Left kidney (tissue), 2 donors: ENCODE results near the gene TWIST2. TPM values are rescaled to one million over a fixed set of nuclear protein-coding genes. Genes with fewer than 3 reads are reported as not detected.

Source experiments
- DNase-seq: peaks from one replicate; pipeline ENCODE4 v3.0.0-alpha.2; 2013
- polyA plus RNA-seq: library from polyadenylated mRNA; unstranded; fragments of 120-200 nt; gene quantifications from one replicate; pipeline ENCODE4 v1.2.1, GENCODE V29; 2013; ENCODE audit not compliant: insufficient read length

The TWIST2 gene
- polyA plus RNA-seq, 1 donor = 2.4 TPM

DNA sequence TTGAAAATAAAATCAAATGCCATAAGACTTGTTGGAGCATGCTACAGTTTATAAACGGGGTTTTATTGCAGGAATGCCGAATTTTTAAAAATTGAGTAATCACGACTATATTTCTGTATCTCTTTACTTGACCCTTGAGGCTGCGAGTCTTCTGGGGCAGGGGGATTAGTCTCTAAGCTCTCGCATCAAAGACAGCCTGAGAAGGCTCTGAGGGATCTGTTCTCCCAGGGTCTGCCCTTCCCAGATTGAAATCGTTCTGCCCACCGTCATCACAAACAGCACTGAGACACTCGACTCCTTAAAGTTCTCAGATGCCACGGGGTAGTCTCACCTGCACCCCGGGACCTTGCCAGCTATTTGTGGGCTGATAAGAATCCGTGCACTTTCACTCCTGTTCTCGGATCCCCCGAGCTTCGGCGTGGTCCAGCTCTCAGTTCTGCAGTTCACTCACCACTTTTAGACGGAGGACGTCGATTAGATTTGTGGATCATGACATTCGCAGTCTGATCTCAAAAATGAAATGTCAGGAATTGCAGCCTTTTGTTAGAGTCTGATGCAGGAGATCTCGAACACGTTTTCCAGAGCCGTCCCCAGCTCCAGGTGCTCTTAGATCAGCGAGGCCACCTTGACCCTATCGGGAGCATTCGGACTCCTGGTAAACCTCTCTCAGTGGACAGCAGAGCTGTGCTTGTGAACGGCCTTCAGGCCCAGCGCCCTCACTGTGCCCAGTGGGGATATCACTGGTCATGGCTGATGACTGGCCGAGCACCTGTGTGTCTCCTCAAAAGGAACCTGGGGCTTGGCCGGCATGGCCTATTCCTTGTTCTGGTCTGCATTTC, 43.0 kb downstream of the TWIST2 start:
- no peak for DNase-seq

DNA sequence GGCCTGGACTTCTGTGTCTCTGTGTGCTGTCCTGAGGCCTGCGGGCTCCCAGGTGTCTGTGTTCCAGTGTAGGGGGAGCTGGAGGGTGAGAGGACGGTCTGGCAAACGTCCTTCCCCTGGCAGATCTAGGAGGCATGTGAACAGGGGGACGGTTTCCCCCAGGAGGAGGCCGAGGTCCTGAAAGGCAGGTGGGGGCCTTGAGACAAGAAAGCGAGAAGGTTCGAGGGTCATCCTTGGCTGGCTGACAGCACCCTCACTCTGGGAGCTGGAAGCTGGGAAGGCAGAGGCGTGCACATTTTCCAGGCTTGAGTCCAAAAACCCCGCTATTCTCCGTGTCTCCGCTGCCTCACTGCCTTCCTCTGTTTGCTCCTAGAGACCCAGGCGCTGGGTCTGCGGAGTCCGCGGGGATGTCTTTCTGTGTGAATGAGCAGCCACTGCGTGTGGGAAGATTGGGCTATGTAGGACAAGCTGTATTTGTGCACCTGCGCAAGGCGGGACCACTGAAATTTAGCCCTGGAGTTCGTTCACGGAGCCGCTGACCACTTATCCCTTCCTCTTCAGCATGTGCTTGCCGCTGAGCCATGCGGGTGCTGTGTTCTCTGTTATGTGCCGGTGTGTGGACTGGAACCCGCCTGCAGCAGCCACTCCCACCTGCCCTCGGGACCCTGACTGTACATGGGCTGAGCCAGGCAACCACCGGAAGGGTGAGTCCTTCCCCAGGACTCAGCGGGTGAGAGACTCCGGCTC, 43.7 kb downstream of the TWIST2 start:
- DNase-seq = no peak

DNA sequence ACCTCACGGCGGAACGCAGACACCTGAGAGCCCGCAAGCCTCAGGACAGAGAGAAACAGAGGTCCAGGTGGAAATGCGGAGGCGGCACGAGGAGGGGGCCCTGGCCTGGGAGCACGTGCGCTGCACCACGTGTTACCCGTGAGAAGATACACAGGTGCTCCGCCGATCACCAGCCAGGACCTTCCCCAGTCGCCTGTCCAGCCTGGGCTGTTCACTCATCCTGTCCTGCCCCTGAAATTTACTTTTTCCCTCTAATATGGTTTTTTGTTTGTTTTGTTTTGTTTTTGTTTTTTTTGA, 44.3 kb downstream of the TWIST2 start:
- no peak for DNase-seq

DNA sequence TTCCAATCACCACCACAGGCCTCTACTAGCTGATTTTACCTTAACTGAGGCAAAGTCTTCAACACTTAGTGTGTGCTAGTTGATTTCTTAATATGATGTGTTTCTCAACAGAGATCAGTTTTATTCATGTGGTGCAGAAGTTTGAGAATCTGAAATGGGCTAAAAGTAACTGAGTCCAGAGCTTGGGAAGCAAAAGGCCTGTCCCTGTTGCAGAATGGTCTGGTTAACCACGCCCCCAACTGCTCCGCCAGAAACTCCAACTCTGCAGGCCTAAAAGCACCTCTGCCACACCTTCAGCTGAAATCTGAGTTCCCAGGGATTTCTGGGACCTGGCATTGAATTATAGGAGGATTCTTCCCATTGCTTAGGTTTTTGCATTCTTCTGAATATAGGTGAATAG, 44.9 kb downstream of the TWIST2 start:
- no peak for DNase-seq

DNA sequence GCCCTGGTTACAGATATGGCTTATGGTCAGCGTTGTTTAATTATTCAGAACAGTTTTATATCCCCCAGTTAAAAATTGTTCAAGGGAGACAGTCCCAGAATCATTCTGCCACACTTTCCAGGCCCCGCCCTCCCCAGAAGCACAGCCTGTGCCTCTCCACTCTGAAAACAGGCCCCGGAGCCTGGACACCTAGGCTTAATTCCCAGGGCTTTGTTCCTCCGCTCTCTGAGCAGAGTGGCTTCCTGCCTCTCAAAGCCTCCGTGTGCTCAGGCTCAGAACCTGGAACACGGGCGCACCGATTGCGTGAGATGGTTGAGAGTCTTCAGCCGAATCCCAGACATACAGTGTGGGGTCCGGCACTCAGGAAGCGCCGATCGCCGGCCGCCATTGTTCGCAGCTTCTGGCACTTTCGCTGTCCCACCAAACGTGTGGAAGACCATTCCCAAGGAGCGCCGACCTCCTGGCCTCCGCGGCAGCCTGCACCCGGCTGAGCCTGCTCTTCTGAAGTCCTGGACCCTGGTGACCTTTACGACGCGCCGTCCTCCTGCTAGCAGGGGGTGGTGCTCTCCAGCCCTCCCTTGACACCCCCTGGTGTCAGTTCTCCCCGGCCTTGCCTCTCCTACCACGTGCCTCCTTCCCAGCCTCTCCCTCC, 45.6 kb downstream of the TWIST2 start:
- no peak for DNase-seq

DNA sequence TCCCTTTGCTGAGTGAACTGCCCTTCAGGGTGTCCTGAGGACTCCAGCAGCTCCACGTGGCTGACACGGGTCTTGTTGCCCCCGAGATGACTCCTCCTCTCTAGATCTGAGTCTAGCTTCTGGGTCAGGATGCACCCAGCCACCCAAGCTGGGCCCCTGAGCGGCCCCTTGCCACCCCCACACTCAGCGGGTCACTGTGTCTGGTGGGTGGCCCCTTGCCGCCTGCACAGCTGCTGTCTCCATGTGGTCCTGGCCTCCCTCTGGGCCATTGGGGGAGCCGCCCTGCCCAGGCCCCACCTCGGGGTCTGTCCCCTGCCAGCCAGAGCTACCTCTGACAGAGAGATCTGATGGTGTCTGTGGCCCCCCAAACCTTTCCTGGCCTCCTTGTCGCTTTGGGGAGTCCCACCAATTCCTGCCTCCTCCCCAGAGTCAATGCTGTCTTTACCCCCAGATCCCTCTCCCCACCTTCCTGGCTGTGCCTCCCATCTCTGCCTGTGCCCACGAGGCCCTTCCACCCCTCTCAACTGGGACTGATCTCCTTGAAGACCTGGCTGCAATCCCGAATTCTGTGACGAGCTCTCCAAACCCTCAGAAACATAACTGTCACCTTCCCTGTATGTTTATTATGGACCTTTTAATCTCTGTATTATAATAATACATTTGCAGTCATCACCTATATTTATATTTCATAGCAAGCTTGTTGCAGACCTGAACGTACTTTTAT, 46.5 kb downstream of the TWIST2 start:
- no peak for DNase-seq

DNA sequence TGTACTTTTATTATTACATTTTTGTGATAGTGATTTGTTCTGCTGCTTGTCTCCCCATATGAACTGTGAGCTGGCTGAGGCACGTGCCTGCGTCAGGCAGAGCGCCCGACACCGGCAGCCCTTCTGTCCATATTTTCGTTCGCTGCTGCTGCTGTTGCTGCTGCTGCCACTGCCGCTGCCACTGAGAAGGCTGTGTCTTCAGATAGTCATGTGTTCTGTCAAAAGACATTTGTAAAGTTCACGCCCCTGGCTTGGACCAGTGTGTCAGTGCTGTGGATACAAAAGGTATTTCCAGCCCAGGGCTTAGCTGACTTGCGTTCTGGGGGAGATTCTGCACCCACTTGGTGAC, 47.0 kb downstream of the TWIST2 start:
- no peak for DNase-seq

DNA sequence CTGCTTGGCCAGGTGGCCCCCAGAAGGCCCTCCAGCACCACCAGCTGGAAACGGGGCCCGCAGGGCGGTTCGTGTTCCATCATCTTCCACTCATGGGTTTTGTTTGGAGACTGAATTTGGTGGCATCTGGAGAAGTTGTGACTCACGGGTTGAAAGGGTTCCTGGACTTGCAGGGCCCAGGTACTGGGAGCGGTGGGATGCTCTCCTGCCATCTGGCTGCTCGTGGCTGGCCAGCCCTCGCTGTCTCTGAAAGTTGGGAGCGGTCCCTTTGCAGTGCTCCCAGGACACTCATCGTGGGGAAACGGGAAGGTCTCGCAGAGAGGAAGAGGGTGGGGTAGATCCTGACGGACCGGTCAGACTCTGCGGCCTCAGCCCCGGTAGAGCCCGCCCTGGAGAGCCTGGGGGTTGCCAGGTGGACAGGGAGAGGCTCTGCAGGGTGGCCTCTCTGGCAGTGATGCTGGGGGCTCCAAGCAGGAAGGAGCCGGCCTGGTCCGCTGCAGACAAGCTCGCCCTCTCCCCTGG, 47.5 kb downstream of the TWIST2 start:
- no peak for DNase-seq

DNA sequence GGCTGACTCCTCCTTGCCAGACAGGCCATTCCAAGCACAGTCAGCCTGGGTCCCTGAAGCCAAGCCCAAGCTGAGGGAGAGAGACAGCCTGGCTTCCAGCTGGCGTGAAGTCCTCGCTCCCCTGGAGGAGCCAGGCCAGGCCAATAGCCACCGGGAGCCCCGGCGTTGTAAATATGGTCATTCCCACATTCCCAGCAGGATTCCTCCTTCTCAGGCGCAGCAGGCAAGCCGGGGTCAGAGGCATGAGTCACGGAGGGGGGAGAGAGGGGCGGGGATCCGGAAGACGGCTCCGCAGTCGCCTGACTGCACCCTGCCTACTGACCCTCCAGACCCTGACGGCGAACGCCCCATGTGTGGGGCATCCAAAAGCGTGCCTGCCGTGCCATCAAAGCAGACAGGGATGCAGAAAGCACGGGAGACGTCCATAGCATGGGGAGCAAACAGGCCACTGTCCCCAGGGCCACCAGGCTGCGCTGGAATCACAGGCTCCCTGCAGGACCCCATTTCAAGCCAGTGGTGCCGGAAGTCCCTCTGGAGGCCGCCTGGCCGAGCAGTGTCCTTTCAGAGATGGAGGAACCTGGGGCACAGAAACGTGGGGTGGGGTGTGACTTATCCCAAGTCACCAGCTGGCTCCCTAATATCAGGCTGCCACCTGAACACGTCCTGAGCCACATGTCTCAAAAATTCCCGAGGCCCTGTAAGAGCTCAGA, 48.2 kb downstream of the TWIST2 start:
- no peak for DNase-seq

DNA sequence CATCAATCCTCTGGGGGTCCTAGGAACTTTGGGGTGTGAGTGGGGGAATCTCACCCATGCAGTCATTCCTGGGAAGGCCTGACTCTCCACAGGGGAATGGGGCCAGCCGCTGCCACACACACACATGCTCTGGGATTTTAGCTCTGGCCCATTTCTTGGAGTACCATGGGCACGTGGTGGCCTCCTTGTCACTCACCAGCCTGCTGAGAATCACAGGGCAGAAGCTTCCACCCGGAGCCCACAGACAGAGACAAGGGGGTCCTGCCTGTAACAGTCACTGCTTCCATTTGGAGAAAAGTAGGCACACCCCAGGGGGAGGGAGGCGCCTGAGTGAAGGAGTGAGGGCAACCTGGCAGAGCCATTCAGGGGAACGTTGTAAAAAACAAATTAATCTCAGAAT, 48.8 kb downstream of the TWIST2 start:
- no peak for DNase-seq

DNA sequence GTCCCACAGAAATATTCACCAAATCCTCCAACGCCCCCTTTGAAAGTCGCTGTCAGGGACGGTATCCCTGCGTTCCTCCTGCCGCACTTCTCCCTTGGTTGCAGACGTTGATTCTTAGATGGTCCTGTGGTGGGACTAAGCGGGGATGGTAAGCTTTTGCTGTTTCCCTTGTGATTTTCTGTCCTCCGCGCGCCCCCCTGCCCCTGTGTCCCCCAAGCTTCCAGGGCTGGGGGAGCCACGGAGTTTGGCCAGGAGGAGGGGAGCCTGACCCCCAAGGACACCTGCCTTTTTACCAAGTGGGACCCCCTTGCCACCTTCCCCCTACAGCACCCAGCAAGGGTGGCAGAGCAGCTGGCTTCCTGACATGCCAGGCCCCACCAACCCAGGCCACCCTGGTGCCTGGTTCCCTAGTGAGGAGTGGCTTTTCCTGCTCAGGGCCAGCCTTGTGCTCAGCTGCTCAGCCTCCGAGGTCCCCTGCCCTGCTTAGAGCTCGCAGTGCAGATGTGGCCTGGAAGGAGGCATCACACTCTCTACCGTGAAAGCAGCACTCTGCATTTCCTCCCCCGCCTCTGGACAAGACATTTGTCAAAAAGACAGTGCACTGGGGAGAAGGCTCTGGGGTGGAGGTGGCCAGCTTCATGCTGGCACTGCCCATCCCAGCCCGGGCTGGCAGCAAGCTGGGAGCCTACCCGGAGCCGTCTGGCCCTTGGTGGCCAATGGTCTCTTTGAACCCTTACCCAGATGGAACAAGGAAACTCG, 49.4 kb downstream of the TWIST2 start:
- DNase-seq = no peak

DNA sequence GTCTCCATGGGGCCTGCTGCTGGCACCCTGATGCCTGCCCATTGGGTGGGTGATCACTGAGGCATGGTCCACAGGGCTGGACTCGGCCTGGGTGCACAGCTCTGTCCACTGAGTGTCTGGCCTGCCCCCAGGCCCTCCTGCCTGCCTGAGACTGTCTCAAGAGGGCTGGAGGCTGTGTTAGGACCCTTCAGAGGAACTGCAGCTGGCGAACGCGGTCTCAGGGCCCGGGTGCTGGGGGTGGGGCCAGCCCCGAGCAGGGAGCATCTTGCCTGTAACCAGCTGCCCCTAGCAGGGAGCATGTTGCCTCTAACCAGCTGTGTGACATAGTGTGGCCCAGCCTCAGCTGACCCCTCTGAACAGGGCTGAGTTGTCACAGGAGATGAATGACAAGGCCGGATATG, 50.0 kb downstream of the TWIST2 start:
- DNase-seq = no peak

DNA sequence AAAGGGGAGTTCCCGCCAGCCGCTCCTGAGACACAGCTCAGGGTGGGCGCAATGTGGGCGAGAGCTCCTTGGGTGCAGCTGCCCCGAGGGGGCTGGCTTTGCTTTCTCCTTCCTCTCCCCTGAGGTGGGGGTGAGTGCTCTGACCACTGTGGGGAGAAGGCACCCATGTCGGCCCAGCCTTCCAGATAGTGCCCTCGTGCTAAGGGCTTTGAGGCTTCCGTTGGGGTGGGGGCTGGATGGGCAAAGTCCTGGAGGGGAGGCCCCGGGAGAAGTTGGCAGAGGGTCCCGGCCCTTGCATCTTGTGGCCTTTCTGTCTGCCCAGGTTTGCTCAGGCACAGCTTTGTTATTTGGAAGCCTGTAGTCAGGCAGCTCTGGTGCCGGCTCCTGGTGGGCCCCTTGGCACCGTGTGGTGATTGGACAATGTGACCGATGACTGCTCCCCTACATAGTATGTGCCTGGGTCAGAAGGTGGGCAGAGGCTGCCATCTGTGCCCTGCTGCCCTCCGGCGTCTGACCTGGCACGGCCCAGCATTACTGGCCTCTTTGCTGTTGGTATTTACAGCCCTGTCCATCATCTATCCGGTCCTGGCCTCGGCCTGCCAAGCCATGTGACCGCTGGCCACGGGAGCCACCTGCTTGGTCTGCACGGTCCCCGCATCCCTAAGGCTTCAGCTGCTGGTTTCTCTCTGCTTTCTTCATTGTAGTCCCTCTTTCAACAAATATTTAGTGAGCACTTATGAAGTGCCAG, 50.8 kb downstream of the TWIST2 start:
- no peak for DNase-seq

DNA sequence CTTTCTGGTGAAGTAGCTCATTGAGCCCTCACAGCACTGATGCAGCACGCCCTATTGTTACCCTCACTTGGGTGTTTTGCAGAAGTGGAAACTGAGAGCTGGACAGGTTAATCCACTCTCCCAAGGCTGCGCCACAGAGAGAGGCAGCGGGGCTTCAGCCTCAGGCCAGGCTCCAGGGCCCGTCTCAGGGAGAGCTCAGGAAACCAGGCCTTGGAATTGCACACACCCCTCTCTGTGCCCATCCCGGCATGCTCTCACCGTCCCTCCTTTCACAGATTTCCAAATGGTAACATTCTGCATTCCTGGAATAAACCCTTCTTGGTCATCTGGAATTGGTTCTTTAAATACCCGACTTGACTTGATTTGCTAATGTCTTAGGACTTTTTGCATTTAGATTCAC, 51.5 kb downstream of the TWIST2 start:
- DNase-seq = no peak

DNA sequence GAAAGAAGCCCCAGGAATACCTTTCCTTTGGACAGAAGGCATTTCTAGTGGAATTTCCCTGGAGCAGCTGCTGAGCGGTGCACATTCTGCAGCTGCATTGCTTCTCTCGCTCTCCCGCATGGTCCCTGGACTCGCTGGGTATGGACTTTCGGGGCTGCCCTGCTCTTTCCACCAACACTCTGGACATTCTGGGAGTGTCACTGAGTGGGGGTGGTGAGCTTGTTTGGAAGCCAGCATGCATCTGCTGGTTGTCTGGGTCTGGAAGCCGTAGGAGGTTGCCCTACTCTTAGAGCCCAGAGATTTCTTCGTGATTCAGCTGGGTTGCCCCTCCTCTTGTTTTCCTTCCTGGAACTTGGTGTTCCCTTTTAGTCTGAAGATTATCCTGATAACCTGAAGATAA, 52.6 kb downstream of the TWIST2 start:
- DNase-seq = no peak

DNA sequence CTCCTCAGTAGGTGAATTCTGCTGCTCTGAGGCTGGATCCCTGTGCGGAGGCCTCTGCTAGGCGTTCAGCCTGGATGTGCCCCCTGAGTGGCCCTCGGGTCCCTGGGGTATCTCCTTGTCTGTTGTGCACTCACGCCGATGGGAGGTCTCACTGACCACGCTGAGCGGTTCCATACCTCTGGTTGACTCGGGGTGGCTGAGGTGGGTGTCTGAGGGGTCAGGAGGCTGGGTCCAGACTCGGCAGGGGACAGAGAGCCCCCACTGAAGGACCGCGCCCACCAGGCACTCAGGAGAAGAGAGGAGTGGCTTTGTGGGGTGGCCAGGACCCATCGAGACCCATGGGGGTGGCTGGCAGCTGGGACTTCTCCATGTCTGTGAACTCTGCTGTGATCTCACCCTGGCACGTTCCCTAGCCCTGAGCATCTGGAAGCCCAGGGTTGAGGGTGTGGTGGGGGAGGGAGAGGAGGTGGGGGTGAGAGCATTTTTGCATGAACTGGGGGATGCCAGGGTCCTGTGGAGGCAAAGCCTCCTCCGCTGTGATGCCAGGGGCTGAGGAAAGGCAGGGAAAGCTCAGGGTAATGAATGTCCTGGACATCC, 53.7 kb downstream of the TWIST2 start:
- no peak for DNase-seq

DNA sequence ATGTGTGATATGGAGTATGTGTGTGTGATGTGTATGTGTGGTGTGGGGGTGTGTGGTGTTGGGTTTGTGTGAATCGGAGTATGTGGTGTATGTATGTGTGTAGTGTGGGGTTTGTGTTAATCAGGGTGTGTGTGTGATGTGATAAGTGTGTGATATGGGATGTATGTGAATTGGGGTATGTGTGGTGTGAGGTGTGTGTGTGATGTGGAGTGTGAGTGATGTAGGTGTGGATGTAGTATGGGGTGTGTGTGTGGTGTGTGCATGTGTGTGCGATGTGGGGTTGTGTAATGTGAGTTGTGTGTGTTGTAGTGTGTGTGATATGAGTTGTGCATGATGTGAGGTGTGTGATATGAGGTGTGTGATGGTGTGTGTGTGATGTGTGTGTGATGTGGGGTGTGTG, 54.4 kb downstream of the TWIST2 start:
- DNase-seq = no peak

DNA sequence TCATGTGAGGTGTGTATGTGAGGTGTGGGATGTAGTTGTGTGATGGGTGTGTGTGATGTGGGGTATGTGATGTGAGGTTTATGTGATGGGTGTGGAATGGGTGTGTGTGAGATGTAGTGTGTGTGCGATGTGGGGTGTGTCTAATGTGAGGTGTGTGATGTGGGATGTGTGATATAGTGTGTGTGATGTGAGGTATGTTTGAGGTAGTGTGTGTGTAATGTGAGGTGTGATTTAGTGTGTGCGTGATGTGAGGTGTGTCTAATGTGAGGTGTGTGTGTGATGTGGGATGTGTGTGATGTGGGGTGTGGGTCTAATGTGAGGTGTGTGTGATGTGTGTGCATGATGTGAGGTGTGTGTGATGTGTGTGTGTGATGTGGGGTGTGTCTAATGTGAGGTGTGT, 55.3 kb downstream of the TWIST2 start:
- no peak for DNase-seq

DNA sequence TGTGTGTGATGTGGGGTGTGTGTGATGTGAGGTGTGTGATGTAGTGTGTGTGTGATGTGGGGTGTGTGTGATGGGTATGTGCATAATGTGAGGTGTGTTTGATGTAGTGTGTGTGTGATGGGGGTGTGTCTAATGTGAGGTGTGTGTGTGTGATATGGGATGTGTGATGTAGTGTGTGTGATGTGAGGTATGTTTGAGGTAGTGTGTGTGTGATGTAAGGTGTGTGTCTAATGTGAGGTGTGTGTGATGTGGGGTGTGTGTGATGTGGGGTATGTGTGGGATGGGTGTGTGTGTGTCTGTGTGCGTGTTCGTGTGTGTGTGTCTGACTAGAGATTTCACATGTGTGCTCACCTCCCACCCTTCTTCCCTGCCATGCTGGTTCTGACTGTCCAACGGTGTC, 56.3 kb downstream of the TWIST2 start:
- DNase-seq = no peak

DNA sequence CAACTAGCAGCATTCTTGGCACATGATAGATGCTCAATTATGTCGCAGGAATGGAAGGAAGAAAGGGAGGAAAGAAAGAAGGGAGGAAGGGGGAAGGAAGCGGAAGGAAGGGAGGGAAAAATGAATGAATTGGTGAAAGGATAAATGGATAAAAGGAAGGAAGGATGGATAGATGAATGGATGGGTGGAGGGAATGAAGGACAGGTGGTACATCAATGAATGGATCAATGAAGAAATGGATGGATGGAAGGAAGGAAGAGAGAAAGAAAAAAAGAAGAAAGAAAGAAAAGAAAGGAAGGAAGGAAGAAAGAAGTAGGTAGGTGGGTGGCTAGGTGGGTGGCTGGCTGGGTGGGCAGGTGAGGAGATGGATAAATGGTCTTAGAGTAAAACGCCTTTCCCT, 56.8 kb downstream of the TWIST2 start:
- DNase-seq = no peak
